Right lobe of liver (tissue), 6 donors: Measurements from ENCODE around the gene CAMSAP2. TPM values are rescaled to one million over a fixed set of nuclear protein-coding genes. Genes with fewer than 3 reads are reported as not detected.

Experiments used
- ATAC-seq, 4 donors: fragments of 200-7000 bp; cut with Tn5 transposase; one replicate each; pipeline ENCODE4 v1.9.1; 2020; ENCODE audit warnings: mild to moderate bottlenecking in 4 of 4, moderate library complexity in 4 of 4
- DNase-seq, 3 donors: peaks; one replicate each; pipeline ENCODE4 v3.0.0-alpha.2; 2020
- H3K27ac ChIP-seq, 3 donors: fragments of 200-600 bp; one replicate each; pipeline ENCODE4 v1.8.0; 2022
- H3K27me3 ChIP-seq, 2 donors: fragments of 200-600 bp; one replicate each; pipeline ENCODE4 v1.8.0; 2022
- H3K36me3 ChIP-seq, 4 donors: fragments of 200-600 bp; sonication (generic) in 1 of 4; one replicate each; pipeline versions ENCODE4 v1.5.1 to v1.8.0; 2017 to 2022; ENCODE audit warnings: control low read depth in 1 of 4
- H3K4me1 ChIP-seq, 4 donors: fragments of 200-600 bp; sonication (generic) in 1 of 4; one replicate each; pipeline versions ENCODE4 v1.5.1 to v1.8.0; 2017 to 2022; ENCODE audit warnings: control low read depth in 1 of 4
- H3K4me3 ChIP-seq, 3 donors: fragments of 200-600 bp; one replicate each; pipeline ENCODE4 v1.8.0; 2022
- H3K9me3 ChIP-seq, 4 donors: fragments of 200-600 bp; sonication (generic) in 1 of 4; one replicate each; pipeline versions ENCODE4 v1.5.1 to v1.8.0; 2017 to 2022; ENCODE audit warnings: control low read depth in 1 of 4
- POLR2A ChIP-seq: fragments of 450-650 bp; IDR thresholded peaks from one replicate; pipeline ENCODE4 v1.6.1; 2017; ENCODE audit warnings: antibody characterized with exemption, mild to moderate bottlenecking
- WGBS: methylation state at CpG from one replicate; pipeline ENCODE4 v1.1.6; 2018; ENCODE audit warnings: low coverage, low lambda C conversion rate; ENCODE audit not compliant: insufficient coverage; ENCODE audit errors: missing lambda C conversion rate; 5-methylcytosine and 5-hydroxymethylcytosine counted together
- intact Hi-C, 2 donors: fragments of 100-400 bp; cut with DNase I; formaldehyde crosslinking; loops; one replicate each; pipeline versions ENCODE4 v1.11.2 to v1.14.1; 2022
- total RNA-seq, 6 experiments: library from RNA; depleted of rRNA in 2 of 6; stranded (reverse); fragments of >200 nt in 2 of 6; fragmentation: NEBNext Ultra II Directional in 3 of 6; extraction: Animal tissue kit (Norgen Biotek cat#: 25700) in 3 of 6; gene quantifications; one replicate each; pipeline versions ENCODE4 v1.1.0 to v1.2.4, GENCODE V29; 2016 to 2023
- TF ChIP-seq, protein P1 (sequence below), 4 donors: fragments of 200-600 bp in 3 of 4; fragments of 450-650 bp in 1 of 4; IDR thresholded peaks; one replicate each; pipeline versions ENCODE4 v1.5.1 to v1.8.0; 2016 to 2022; ENCODE audit warnings: antibody characterized with exemption in 4 of 4, mild to moderate bottlenecking in 2 of 4
- donor health status: DM: no; HTN: yes; CAD: no.
- donor health status: DM: no; HTN: no; CAD: no.
- donor health status: DM: no; HTN: no; CAD: no.
- donor health status: DM: no; HTN: yes; CAD: no.
- donor health status: DM: no; HTN: yes; CAD: no.

CAMSAP2 gene
- total RNA-seq, 6 experiments from 2014 or later, result 4.0 to 12.5 (median 8.0) TPM

DNA sequence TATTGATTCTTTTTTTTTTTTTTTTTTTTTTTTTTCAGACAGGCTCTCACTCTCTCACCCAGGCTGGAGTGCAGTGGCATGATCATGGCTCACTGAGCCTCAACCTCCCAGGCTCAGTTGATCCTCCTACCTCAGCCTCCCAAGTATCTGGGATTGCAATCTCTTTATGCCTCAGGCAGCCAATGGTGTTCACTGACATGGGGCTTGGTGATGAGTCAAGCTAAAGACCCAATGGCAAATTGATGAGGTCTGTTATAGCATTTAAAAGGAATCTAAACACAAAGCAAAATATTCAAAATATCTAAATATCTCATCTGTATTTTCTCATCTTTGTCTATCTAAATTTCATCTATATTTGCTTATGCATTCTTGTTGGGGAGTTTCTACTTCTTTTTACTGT lies 30.5 kb upstream of the CAMSAP2 start:
- Histone ChIP-seq H3K4me1 (no peaks in the 10 kb centered on the region), H3K9me3 (no peaks in the 10 kb centered on the region), H3K4me3 (no peak overlapping the region), H3K27me3 (no peaks in the 10 kb centered on the region), H3K27ac (no peak overlapping the region), H3K36me3 (no peaks in the 10 kb centered on the region)
- intact Hi-C loops, result no loop called here
- DNase-seq (no peak), ATAC-seq (no peak)
- no peak for TF ChIP-seq POLR2A

DNA sequence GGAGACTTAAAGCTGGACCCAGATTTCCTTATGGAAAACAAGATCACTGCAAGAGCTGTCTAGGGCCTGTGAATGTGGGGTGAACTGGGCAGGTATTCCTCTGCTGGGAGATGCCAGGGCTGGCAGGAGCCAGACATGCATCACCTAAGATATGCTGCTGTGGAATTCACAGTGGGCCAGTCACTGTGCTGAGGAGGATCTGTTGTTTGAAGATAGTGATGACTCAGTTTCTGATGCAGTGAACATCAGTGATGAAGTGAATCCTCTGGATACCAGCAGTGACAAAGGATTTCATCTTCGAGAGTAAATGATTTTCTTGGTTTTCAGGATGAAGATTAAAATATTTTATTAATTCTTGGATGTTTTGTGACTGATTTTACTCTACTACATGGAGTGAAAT lies 29.9 kb upstream of the CAMSAP2 start:
- Histone ChIP-seq H3K27me3 (no peaks in the 10 kb centered on the region), H3K9me3 (no peaks in the 10 kb centered on the region), H3K36me3 (no peaks in the 10 kb centered on the region), H3K4me1 (no peaks in the 10 kb centered on the region), H3K27ac (no peak overlapping the region), H3K4me3 (no peak overlapping the region)
- 71% methylated on average over 1 of the region's 1 CpG for WGBS
- no peak for DNase-seq
- no peak for TF ChIP-seq POLR2A
- TF ChIP-seq, protein P1, sequence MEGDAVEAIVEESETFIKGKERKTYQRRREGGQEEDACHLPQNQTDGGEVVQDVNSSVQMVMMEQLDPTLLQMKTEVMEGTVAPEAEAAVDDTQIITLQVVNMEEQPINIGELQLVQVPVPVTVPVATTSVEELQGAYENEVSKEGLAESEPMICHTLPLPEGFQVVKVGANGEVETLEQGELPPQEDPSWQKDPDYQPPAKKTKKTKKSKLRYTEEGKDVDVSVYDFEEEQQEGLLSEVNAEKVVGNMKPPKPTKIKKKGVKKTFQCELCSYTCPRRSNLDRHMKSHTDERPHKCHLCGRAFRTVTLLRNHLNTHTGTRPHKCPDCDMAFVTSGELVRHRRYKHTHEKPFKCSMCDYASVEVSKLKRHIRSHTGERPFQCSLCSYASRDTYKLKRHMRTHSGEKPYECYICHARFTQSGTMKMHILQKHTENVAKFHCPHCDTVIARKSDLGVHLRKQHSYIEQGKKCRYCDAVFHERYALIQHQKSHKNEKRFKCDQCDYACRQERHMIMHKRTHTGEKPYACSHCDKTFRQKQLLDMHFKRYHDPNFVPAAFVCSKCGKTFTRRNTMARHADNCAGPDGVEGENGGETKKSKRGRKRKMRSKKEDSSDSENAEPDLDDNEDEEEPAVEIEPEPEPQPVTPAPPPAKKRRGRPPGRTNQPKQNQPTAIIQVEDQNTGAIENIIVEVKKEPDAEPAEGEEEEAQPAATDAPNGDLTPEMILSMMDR (IDR thresholded peaks at IDR 0.05), result no peak
- no peak for ATAC-seq
- intact Hi-C loops, result no loop called here

DNA sequence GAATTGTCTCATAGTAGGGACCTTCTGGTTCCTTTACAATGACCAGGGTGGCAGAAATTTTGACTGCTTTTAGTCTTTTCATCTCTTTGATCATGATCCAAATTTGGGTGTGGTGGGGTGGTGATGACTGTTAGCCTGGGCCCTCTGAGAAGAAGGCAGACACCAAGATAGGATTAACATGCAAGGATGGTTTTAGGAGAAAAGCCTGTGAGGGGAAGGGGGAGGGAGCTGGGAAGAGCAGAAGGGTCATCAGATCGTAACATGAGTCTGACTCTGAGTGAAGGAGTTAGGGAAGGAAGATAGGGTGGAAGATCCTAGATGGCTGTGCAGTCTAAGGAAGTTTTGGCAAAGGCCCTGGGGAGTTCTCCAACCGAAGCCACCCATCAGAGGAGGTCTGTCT lies 28.5 kb upstream of the CAMSAP2 start:
- no peaks in the 10 kb centered on the region for H3K9me3 ChIP-seq
- no peak overlapping the region for H3K4me3 ChIP-seq
- 83% methylated on average over 2 of the region's 2 CpGs for WGBS
- no peak overlapping the region for H3K27ac ChIP-seq
- no peak for ATAC-seq
- no peaks in the 10 kb centered on the region for H3K4me1 ChIP-seq
- no peak for DNase-seq
- TF ChIP-seq, protein P1 (IDR thresholded peaks at IDR 0.05), result no peak
- no peak for TF ChIP-seq POLR2A
- H3K36me3 ChIP-seq, result no peaks in the 10 kb centered on the region
- intact Hi-C loops, result no loop called here
- H3K27me3 ChIP-seq, result no peaks in the 10 kb centered on the region

DNA sequence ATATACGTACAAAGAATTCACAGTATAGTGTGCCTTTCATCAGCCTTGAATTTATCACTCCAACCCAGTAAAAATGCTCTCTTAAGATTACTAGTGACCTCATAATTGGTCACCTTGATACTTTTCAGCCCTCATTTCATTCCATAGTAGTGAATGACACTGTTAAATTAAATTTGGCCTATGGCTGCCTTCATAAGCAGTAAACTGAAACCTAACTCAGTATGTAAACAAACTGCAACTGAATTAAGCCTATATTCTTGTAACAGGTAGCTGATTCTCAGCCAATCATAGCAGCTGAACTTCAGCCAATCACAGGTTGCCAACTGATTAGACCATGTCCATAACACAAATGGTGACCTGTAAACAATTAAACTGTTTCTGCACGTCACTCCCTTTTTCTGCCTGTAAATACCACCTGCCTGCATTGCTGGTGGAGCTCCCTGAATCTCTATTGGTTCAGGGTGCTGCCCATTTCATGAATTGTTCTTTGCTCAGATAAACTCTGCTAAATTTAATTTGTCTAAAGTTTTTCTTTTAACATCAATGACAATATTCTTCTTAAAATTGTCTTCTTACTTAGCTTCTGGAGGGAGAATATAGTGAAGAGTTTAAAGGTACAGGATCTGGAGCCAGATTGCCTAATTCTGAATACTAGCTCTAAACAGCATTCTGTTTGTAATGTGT lies 24.0 kb upstream of the CAMSAP2 start:
- H3K4me3 ChIP-seq, result no peak overlapping the region
- DNase-seq (no peak), ATAC-seq (no peak)
- 55% methylated on average over 2 of the region's 2 CpGs for WGBS
- TF ChIP-seq, protein P1 (IDR thresholded peaks at IDR 0.05), result no peak
- TF ChIP-seq POLR2A, result no peak
- H3K36me3 ChIP-seq, result no peaks in the 10 kb centered on the region
- no peaks in the 10 kb centered on the region for H3K9me3 ChIP-seq
- H3K27me3 ChIP-seq, result no peaks in the 10 kb centered on the region
- no peaks in the 10 kb centered on the region for H3K4me1 ChIP-seq
- H3K27ac ChIP-seq, result no peak overlapping the region
- intact Hi-C loops, result no loop called here

DNA sequence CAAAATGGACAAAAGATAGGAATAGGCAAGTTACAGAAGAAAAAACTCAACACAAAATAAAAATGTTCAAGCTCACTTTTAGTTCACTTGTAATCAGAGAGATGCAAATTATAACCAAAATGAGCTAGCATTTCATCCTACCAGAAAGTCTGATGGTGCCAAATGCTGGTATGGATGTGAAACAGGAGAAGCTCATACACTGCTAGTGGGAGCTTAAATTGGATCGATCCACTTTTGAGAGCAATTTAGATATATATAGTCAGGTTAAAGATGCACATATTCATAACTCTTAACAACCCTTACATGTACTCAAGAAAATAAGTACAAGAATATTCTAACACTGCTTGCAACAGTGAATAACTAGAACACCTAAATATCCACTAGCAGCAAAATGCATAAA lies 18.5 kb upstream of the CAMSAP2 start:
- TF ChIP-seq POLR2A, result no peak
- TF ChIP-seq, protein P1 (IDR thresholded peaks at IDR 0.05), result no peak
- intact Hi-C loops, result no loop called here
- no peak for ATAC-seq

More for the DNA sequence above, 18.5 kb upstream of the CAMSAP2 start:
- Histone ChIP-seq H3K36me3 (no peaks in the 10 kb centered on the region), H3K4me3 (no peak overlapping the region), H3K4me1 (no peaks in the 10 kb centered on the region), H3K9me3 (no peaks in the 10 kb centered on the region), H3K27ac (no peak overlapping the region), H3K27me3 (no peaks in the 10 kb centered on the region)
- WGBS, result 88% methylated on average over 1 of the region's 1 CpG
- no peak for DNase-seq
